ENCODE results near the gene IL2RA. TPM values are rescaled to one million over a fixed set of nuclear protein-coding genes. Genes with fewer than 3 reads are reported as not detected.

Gene IL2RA
- total RNA-seq, 4 donors from 2014 or later, result 0.70 to 3.8 (median 3.0) TPM; not detected in 1

GRCh38 chr10:5989756-5990155 lies 72.4 kb downstream of the IL2RA start:
- H3K27me3 ChIP-seq, result no peaks in the 10 kb centered on the region
- H3K4me1 ChIP-seq, result peaks cover 0 to 6% (median 5%) of the 10 kb centered on the region in 3 donors
- H3K4me3 ChIP-seq, result no peak overlapping the region
- H3K9me3 ChIP-seq, result peaks cover 0 to 13% (median 6%) of the 10 kb centered on the region in 3 donors
- intact Hi-C loops (cut with DNase I), result no loop called here
- no peaks in the 10 kb centered on the region for H3K36me3 ChIP-seq
- DNase-seq, result no peak
- WGBS, 2 donors, result 81 to 88% methylated on average over 2 of the region's 2 CpGs
- peak overlapping the region in 1 of 4 donors; percentile 69 for H3K27ac ChIP-seq
- TF ChIP-seq POLR2A (IDR thresholded peaks at IDR 0.05), result no peak
- TF ChIP-seq, protein P1, sequence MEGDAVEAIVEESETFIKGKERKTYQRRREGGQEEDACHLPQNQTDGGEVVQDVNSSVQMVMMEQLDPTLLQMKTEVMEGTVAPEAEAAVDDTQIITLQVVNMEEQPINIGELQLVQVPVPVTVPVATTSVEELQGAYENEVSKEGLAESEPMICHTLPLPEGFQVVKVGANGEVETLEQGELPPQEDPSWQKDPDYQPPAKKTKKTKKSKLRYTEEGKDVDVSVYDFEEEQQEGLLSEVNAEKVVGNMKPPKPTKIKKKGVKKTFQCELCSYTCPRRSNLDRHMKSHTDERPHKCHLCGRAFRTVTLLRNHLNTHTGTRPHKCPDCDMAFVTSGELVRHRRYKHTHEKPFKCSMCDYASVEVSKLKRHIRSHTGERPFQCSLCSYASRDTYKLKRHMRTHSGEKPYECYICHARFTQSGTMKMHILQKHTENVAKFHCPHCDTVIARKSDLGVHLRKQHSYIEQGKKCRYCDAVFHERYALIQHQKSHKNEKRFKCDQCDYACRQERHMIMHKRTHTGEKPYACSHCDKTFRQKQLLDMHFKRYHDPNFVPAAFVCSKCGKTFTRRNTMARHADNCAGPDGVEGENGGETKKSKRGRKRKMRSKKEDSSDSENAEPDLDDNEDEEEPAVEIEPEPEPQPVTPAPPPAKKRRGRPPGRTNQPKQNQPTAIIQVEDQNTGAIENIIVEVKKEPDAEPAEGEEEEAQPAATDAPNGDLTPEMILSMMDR (IDR thresholded peaks at IDR 0.05), result no peak

DNA sequence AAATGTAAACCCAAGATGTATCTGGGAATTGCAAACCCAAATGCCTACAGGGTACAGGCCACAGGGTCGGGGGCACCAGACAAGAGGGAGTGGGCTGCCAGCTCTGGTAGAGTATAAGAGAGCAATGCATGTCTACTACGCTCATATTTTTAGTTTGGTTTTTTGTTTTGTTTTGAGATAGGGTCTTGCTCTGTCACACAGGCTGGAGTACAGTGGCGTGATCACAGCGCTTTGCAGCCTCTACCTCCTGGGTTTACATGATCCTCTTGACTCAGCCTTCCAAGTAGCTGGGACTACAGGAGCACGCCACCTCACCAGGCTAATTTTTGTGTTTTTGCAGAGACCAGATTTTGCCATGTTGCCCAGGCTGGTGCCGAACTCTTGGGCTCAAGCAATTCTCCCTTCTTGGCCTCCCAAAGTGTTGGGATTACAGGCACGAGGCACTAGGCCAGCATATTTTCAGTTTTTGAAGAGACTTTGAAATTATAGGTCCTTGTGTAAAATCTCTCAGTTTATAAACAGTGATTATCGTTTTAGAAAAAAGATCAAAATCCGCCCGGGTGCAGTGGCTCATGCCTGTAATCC lies 73.7 kb downstream of the IL2RA start:
- 81 to 94% methylated on average over 10 of the region's 10 CpGs for WGBS, 2 donors
- no peak for TF ChIP-seq POLR2A (IDR thresholded peaks at IDR 0.05)
- TF ChIP-seq, protein P1 (IDR thresholded peaks at IDR 0.05), result no peak
- peaks cover 0 to 12% (median 6%) of the 10 kb centered on the region in 3 donors for H3K9me3 ChIP-seq
- peak overlapping the region in 3 of 4 donors; percentile 49 to 69 (median 63) for H3K27ac ChIP-seq
- no peaks in the 10 kb centered on the region for H3K27me3 ChIP-seq
- H3K4me1 ChIP-seq, result peaks cover 0 to 6% (median 5%) of the 10 kb centered on the region in 3 donors
- no peak overlapping the region for H3K4me3 ChIP-seq
- no peak for DNase-seq
- intact Hi-C loops (cut with DNase I), result no loop called here
- H3K36me3 ChIP-seq, result no peaks in the 10 kb centered on the region

GRCh38 chr10:5987747-5988146 lies 74.4 kb downstream of the IL2RA start:
- Histone ChIP-seq H3K4me1 (peaks cover 0 to 6% (median 5%) of the 10 kb centered on the region in 3 donors), H3K4me3 (no peak overlapping the region), H3K36me3 (no peaks in the 10 kb centered on the region), H3K27ac (peak overlapping the region in 3 of 4 donors; percentile 49 to 69 (median 63)), H3K9me3 (peaks cover 0 to 10% (median 6%) of the 10 kb centered on the region in 3 donors), H3K27me3 (no peaks in the 10 kb centered on the region)
- WGBS, 2 donors, result 62 to 72% methylated on average over 4 of the region's 4 CpGs
- intact Hi-C loops (cut with DNase I), result no loop called here
- no peak for TF ChIP-seq POLR2A (IDR thresholded peaks at IDR 0.05)
- TF ChIP-seq, protein P1 (IDR thresholded peaks at IDR 0.05), result no peak
- DNase-seq, result no peak

DNA sequence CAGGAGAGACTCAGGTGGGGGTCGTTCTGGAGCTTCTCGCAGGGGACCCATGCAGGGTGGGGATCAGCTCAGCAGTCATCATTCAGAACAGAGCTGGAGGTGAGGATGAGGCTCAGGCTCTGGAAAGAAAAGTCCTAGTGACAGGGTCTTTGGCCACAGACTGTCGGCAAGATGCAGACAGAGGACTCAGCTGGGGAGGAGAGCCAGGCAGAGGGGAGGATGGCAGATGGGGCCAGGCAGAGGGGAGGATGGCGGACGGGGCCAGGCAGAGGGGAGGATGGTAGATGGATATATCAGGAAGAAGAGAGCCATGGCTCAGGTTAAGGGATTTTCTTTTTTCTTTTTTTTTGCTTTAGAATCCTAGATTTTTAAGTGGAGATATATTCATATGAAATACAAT lies 77.1 kb downstream of the IL2RA start:
- Histone ChIP-seq H3K4me1 (peaks cover 0 to 6% (median 5%) of the 10 kb centered on the region in 3 donors), H3K27me3 (no peaks in the 10 kb centered on the region), H3K36me3 (no peaks in the 10 kb centered on the region), H3K9me3 (no peaks in the 10 kb centered on the region), H3K4me3 (no peak overlapping the region), H3K27ac (peak overlapping the region in 3 of 4 donors; percentile 8 to 67 (median 63))
- DNase-seq, result no peak
- intact Hi-C loops (cut with DNase I), result no loop called here
- no peak for TF ChIP-seq POLR2A (IDR thresholded peaks at IDR 0.05)
- TF ChIP-seq, protein P1 (IDR thresholded peaks at IDR 0.05), result no peak
- 85 to 90% methylated on average over 4 to 5 of the region's 5 CpGs for WGBS, 2 donors

- no peak for DNase-seq
- 72% methylated on average over 9 of the region's 9 CpGs for WGBS, 2 donors
- H3K36me3 ChIP-seq, result no peaks in the 10 kb centered on the region
- intact Hi-C loops (cut with DNase I), result no loop called here
- peak overlapping the region in 3 of 4 donors; percentile 54 to 67 (median 63) for H3K27ac ChIP-seq
- H3K4me3 ChIP-seq, result no peak overlapping the region
- no peaks in the 10 kb centered on the region for H3K9me3 ChIP-seq
- H3K4me1 ChIP-seq, result peaks cover 0 to 6% (median 5%) of the 10 kb centered on the region in 3 donors
- TF ChIP-seq POLR2A (IDR thresholded peaks at IDR 0.05), result no peak
- TF ChIP-seq, protein P1 (IDR thresholded peaks at IDR 0.05), result no peak
- no peaks in the 10 kb centered on the region for H3K27me3 ChIP-seq
Observed at GRCh38 chr10:5983774-5984173, 78.4 kb downstream of the IL2RA start.
